Measurements from ENCODE around the gene VCL. TPM values are rescaled to one million over a fixed set of nuclear protein-coding genes. Genes with fewer than 3 reads are reported as not detected.

The VCL gene
- total and polyA plus RNA-seq, 9 of the 15 experiments (the other 6 are each of a cell fraction or from before 2014, with no cell fraction given), result 29.8 to 186 (median 76.4) TPM

DNA sequence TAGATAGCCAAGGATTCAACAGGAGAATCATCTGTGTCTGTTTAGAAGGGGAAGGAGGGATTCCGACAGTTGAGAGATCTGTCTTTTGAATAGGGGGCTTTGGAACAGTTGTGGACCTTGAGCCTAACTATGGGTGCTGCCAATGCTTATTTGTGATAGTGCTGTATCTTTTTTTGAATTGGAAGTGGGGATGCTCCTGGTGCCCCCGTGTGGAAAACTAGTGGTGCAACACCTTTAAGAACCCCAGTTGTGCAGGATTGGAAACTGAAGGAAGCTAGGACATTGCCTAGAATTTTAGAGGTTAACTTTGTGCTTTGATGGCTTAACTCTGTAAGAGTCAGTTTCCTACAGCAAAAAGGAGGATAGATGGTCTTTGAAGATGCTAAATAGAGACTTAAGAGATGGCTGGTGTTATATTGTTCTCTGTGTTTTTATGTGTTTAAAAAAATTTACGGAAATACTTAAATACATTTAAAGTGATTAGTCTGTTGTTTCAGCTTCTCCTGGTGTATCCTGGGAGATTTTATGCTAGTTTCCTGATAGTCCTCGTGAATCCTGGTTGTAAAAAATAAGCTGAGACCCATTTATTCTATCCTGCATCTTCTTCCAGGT is 83.4 kb downstream of the VCL start:
- intact Hi-C loops (cut with micrococcal nuclease) (loop anchor here (1.0 to 5.0 kb wide), 3 partner anchors 84 to 195 kb away; partner anchors contain the start of gene VCL), in situ Hi-C loops (cut with MboI) (loop anchor here (5.0 kb wide), 1 partner anchor 194 kb away; no protein-coding TSS in a partner anchor)
- FAIRE-seq (peak; percentile 85), ATAC-seq (peak; percentile 92), DNase-seq (ENCODE audit: extremely low read depth in 1 of 4, low spot score in 3 of 4) (peak; percentile 55 to 80 (median 68))
- H3K9me3 ChIP-seq (replicated peaks; ENCODE audit: control insufficient read depth, insufficient read depth, low read depth, low read length), result no peaks in the 10 kb centered on the region
- H3K9me1 ChIP-seq (ENCODE audit: control insufficient read depth, insufficient read depth, low read length), result no peaks in the 10 kb centered on the region
- H3K4me3 ChIP-seq, result no peak overlapping the region
- H3K4me1 ChIP-seq (replicated peaks in 1 of 2; ENCODE audit: control insufficient read depth in 2 of 2, insufficient read depth in 2 of 2, low read length in 2 of 2), result peaks cover 0 to 15% of the 10 kb centered on the region in 2 experiments; a peak in 1 of 5 replicates
- H3K27me3 ChIP-seq (ENCODE audit: control insufficient read depth in 2 of 2, insufficient read depth in 2 of 2, low read length in 2 of 2), result no peaks in the 10 kb centered on the region
- no peak overlapping the region for H3K27ac ChIP-seq (ENCODE audit: extremely low read depth, low read depth, low read length)
- no TSS peak for BruUV-seq (replicated peaks)
- H3K36me3 ChIP-seq (ENCODE audit: control insufficient read depth, insufficient read depth, low read length), result peaks cover 59% of the 10 kb centered on the region
- whole genome bisulfite sequencing (ENCODE audit: insufficient coverage, low coverage, missing lambda C conversion rate), result 35% methylated on average over 4 of the region's 4 CpGs
- ChIA-PET POLR2A (interaction anchor here (0.6 to 1.6 kb wide), 10 partner anchors 9 to 202 kb away, joined by 3 to 5 read pairs (median 3); no protein-coding TSS in a partner anchor), CTCF (ENCODE audit: low intra/inter-chr PET ratio) (interaction anchor here (1.3 to 2.3 kb wide), 3 partner anchors 125 to 232 kb away, joined by 3 to 20 read pairs (median 15); no protein-coding TSS in a partner anchor)
- no peaks in the 10 kb centered on the region for H4K20me1 ChIP-seq (replicated peaks; ENCODE audit: control insufficient read depth, insufficient read depth, low read length)
- H3K79me2 ChIP-seq (ENCODE audit: control insufficient read depth, insufficient read depth, low read length), result no peaks in the 10 kb centered on the region
- no peak overlapping the region for H2AFZ ChIP-seq (ENCODE audit: low read depth, low read length)
- no peak overlapping the region for H3K4me2 ChIP-seq (ENCODE audit: insufficient read depth, low read length)
- no peak overlapping the region for H3K9ac ChIP-seq (ENCODE audit: insufficient read depth in 1 of 2, low read depth in 2 of 2, low read length in 2 of 2)
- TF ChIP-seq REST (IDR thresholded peaks at IDR 0.05; ENCODE audit: borderline replicate concordance) (peak; percentile 66; the same call in 1 of the 2 replicates), REST (CRISPR knock-in tag; IDR thresholded peaks at IDR 0.05; ENCODE audit: low read depth) (no peak), ZNF449 (CRISPR knock-in tag; IDR thresholded peaks at IDR 0.05) (no peak), CTCF (IDR thresholded peaks at IDR 0.05 in 2 of 3, conservative IDR thresholded peaks at IDR 0.05 in 1 of 3; ENCODE audit: insufficient read depth in 2 of 3, low read depth in 1 of 3, low read length in 3 of 3) (peak; percentile 79 to 85 (median 82)), ZNF224 (CRISPR knock-in tag; IDR thresholded peaks at IDR 0.05) (no peak), RAD21 (CRISPR knock-in tag; conservative IDR thresholded peaks at IDR 0.05 in 1 of 2, IDR thresholded peaks at IDR 0.05 in 1 of 2) (peak; percentile 84 to 86)

All from K562 (cell line).